Activated gamma-delta T cell treated with anti-CD3 and anti-CD28 coated beads, Interleukin-2, amount 50 U/mL, for 16 hours (primary cell): ENCODE results near the gene MGAT5.

Experiments used
- DNase-seq: peaks from one replicate; pipeline ENCODE4 v3.0.0-alpha.2; 2020; ENCODE audit warnings: low read depth

MGAT5 gene

DNA sequence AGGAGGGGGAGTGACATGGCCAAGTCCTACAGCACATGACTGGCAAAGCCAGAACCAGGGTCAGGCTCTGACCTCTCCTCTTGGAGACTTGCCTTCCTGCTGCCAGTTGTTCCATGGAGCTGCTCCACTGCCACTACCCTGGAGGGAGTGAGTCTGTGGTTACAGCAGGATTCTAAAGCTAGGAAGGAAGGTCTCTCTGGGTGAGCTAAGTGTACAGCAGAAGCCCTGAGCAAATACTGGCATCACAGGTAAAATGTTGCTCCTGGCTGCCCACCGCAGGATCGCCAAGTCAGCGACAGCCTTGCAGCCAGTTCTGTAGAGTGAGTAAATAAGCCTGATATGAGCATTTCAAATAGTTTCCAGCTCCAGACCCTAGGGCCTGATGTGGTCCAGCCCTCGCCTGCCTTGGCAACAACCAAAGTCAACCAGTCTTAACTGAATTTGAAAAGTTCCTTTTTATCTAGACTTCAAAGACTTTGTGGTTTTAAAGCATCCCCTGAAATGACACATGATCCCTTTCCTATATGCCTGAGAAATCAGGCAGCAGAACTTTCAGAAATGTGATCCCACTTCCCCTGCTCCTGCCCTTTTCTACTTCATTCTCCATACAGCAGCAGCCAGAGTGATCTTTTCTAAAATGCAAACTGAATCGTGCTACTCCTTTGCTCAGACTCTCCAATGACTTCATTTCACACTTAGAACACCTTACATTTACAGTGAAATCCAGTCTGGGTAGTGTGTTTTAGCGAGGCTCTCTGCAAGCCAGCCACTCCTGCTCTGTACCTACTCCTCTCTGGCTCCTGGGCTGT is 114.3 kb downstream of the MGAT5 start:
- no peak for DNase-seq

- DNase-seq: no peak
Measured at GRCh38 chr2:134369220-134369902, 115.5 kb downstream of the MGAT5 start.

DNA sequence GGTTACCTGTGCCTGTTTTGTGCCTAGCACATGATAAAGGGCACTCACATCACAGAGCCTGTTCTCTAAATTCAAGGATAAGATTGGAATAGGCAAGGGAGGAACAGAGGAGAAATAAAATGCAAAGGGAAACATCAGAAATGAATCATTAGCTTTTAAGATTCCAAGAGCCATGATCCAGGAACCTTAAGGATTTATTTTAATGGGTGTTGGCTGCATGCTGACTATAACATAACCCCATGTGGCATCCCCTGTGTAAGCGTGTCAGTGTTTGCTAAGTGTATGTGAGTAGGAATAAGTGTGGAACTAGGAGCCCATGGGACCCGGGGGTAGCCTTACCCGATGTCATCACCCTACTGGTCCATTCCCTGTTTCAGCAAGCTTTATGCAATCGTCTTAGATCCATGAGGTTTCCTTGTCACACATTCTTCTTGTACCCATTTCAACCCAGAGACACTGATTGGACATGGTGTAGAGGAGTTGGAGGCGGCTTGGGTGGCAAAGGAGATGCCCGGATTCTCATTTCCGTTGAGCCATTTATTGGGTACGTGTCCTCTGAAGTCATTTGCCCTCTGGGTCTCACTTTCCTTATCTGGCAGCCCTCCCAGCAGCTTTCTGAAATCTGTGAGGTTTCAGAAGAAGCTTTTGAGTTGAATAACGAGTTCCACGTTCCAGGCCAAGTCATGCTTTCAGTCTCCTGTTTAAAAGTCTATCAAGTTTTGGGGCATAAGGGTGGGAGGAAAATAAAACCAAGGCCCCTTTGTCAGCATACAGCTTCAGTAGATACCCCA is 117.0 kb downstream of the MGAT5 start:
- no peak for DNase-seq

GRCh38 chr2:134372141-134372540 is 118.3 kb downstream of the MGAT5 start:
- no peak for DNase-seq

GRCh38 chr2:134372611-134373131 is 118.8 kb downstream of the MGAT5 start:
- DNase-seq: no peak

GRCh38 chr2:134375935-134376334 is 122.1 kb downstream of the MGAT5 start:
- DNase-seq: no peak

DNA sequence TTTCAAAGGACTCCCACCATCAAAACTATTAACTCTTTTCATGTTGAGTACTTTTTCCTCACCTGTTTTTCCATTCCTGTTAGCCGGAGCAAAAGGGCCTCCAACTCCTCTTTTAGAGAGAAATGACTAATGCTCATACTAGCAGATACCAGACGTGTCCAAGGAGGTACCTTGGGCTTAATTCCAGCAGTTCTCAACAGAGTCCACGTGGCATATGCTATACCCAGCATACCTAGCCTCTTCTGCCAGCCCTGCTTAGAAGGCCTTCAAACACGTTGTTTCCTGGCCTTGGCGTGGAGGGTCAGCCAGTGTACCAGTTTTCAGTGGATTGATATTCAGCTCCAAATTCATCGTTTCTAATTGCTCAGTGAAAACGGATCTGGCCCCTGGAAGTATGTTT is 123.9 kb downstream of the MGAT5 start:
- no peak for DNase-seq

DNA sequence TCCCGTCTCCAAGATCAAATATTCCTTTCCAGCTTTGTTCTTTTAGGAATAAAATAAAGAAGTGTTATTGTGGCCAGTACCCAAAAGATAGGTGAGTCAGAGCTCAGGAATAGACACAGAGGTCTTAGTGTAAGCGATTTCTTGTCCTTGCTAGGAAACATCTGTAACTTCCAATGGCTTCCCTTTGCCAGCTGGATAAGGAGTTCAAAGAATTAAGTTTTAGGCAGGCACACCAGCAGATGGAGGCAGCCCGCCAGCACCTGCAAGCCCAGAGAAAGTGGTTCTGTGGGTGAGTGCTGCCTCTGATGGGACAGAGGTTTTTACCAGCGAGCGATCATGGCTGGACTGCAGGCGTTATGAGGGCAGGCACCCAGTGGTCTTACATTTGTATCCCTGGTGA is 125.4 kb downstream of the MGAT5 start:
- no peak for DNase-seq

DNA sequence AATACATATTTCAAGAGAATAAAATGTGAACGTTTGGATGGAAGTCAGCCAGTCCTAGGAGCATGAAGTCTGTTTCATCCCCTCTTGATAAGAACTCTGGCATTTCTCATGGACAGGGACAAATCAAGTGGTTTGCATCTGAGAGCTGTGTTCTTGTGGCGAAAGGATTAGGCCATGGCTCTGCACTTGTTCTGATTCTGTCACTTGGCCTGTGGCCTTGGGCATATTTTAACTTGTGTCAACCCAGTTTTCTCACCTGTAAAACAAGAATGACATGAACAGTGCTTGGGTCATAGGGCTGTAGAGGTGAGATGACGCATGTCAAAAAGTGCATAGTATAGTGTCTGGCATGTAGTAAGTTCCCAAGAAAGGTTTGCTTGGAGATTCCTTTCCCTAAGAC is 125.8 kb downstream of the MGAT5 start:
- no peak for DNase-seq

- no peak for DNase-seq
Measured at GRCh38 chr2:134381141-134381540, 127.3 kb downstream of the MGAT5 start.

DNA sequence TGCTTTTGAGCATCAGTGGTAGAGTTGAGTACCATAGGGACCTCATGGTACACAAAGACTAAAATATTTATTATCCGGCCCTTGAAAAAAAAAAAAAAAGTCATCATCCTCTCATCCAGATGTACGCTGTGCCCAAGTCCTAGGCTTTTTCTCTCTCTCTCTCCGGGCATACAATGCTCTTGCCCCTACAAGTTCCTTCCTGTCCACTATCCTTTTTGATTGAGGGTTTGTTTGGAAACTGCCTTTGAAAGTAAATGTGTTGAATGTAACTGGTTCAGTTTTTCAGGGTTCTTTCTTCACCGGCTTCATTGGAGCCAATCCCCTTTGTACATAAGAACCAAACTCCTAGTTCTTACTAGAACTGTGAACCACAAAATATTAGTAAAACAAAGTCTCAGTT is 130.3 kb downstream of the MGAT5 start:
- DNase-seq: no peak

GRCh38 chr2:134385195-134385594 is 131.3 kb downstream of the MGAT5 start:
- no peak for DNase-seq

GRCh38 chr2:134386310-134386709 is 132.4 kb downstream of the MGAT5 start:
- DNase-seq: no peak

- no peak for DNase-seq
Measured at GRCh38 chr2:134389381-134389780, 135.5 kb downstream of the MGAT5 start.

- DNase-seq: no peak
Measured at GRCh38 chr2:134391751-134392160, 137.9 kb downstream of the MGAT5 start.

DNA sequence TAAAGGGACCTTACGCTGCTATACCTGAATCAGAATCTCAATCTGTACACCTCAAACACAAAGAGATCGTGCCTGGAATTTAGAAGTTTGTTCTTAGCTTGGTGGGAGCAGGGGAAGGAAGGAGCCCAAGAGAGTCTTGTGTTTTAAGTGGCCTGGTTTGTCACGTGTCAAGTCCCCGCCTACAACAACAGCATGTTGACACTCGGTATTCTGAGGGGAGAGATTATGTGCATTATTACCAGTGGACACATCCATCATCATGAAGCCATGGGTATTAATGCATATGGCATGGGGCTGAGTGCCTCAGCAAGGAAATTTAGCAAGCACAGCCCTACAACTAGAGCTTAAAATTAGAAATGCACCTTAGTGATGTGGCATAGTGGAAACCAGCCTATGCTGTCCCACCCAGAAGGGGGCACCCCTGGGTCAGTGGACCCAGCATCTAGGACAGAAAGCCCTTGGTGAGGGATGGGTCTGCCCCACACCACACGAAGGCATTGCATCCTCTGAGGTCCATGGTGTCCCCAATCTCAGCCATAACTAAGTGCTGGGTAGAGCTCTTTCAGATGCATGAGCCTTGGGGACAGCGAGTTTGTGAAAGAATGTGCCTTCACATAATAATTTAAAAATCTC is 138.7 kb downstream of the MGAT5 start:
- DNase-seq: no peak

DNA sequence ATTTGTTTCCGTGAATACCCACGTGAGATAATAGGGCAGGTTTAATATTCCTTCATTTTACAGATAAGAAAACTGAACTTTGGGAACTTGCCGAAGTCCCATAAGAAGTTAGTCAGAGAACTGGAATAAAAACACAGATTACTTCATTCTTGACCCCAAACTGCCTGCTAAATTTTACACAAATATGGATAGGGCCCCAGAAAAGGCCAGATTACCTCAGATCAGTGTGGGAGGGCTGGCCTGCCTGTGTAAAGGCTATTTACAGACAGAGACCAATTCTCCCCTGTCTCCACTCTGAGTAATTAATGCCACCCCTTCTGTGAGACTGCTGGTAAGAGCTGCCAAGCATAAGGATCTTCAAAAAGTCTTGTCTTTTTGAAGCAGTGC is 139.2 kb downstream of the MGAT5 start:
- no peak for DNase-seq

DNA sequence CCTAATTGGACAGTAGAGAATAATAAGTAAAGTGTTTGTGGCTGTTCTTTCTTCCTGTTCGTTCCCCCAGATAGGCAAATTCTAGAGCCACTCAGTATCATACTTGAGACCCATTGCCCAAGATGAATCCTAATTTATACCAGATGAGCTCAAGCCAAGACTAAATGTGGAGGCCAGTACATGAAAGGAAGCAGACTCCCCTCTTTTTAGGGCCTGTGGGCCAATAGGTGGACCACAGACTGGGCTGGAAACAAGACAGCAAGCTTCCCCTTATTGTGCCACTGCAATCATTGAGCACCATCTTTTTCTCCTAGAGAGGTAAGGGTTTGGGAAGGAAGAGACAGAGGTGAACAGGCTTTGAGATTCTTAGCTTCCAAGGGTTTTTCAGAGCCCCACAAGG is 141.9 kb downstream of the MGAT5 start:
- DNase-seq: no peak

DNA sequence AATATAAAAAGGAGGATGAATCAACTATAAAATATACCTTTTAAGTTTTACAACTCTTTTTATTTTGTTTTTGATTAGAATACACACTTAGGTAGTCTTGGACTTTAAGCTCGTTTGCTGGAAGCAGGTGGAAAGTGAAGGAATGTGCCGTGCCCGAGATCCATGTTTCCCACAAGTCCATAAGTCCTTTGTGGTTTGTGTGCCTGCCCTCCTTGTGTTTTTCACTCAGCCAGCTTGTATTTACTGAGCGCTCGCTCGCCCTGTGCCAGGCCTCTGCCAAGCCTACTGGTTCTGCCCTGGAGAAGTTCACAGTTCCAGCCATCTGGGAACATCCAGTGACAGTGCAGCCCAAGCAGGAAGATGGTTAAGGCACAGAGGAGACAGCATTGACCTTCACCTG is 142.6 kb downstream of the MGAT5 start:
- no peak for DNase-seq

GRCh38 chr2:134397146-134397896 is 143.4 kb downstream of the MGAT5 start:
- no peak for DNase-seq

GRCh38 chr2:134398300-134398699 is 144.4 kb downstream of the MGAT5 start:
- DNase-seq: no peak
